Measurements from ENCODE around the gene F2RL1. TPM values are rescaled to one million over a fixed set of nuclear protein-coding genes. Genes with fewer than 3 reads are reported as not detected.

The F2RL1 gene
- total RNA-seq, 1 experiment from 2014 or later: 23.0 TPM

DNA sequence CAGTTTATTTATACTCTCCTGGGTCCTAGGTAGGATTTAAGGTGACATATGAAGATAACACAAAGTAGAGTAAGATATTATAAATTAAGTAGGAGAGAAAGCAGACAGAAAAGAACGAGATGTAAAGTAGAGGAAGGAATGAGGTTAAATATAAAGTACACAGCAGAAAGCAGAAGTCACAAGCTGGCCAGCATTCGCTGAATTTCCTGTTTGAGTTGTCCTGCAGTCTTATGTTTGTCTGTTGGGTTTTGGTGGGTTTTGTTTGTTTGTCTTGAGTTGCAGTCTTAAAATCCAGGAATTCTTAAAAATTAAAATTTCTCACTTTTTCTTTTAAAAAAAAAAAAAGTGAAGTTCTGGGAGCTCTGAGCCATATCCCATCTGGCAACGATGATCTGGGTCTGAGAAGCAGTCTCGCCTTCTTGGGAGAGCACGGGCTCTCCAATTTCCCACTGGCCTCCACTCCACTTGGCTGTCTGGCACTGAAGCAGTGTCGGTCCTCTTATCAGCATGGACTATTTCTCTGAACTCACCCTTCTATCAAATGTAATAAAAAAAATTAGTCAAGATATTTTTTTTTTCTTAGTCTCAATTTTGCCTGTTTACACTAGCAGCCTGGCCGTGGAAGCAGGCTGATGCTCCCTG lies 33.0 kb downstream of the F2RL1 start:
- Histone ChIP-seq H4K8ac (replicated peaks; ENCODE audit: insufficient read length, low read depth, low read length) (no peak overlapping the region), H2BK12ac (ENCODE audit: insufficient read length, low read depth, low read length) (no peak overlapping the region), H3K4me1 (ENCODE audit: insufficient read depth, low read length) (no peaks in the 10 kb centered on the region), H4K91ac (ENCODE audit: insufficient read length, low read depth, low read length) (no peak overlapping the region), H3K14ac (ENCODE audit: insufficient read depth, low read length) (no peak overlapping the region), H3K79me1 (ENCODE audit: insufficient read depth, low read depth, low read length, poor library complexity, severe bottlenecking) (no peaks in the 10 kb centered on the region), H4K20me1 (ENCODE audit: control insufficient read depth, insufficient read depth, insufficient read length) (no peaks in the 10 kb centered on the region), H3K18ac (ENCODE audit: insufficient read length, low read depth, low read length) (no peak overlapping the region), H3K23ac (ENCODE audit: insufficient read length, low read depth, low read length) (no peak overlapping the region), H2BK20ac (ENCODE audit: low read depth, low read length, poor library complexity, severe bottlenecking) (no peak overlapping the region), H3K23me2 (ENCODE audit: insufficient read length, low read depth, low read length, poor library complexity, severe bottlenecking) (no peaks in the 10 kb centered on the region), H3K4ac (ENCODE audit: low read depth, low read length) (no peak overlapping the region), H3K27ac (ENCODE audit: insufficient read length, low read depth, low read length) (no peak overlapping the region), H2AFZ (ENCODE audit: low read length) (no peak overlapping the region), H4K5ac (ENCODE audit: insufficient read length, low read depth, low read length) (no peak overlapping the region), H2BK15ac (ENCODE audit: low read depth, low read length) (no peak overlapping the region), H2AK5ac (ENCODE audit: insufficient read length, low read length) (no peak overlapping the region), H3K4me2 (ENCODE audit: insufficient read depth, insufficient read length, low read length) (no peak overlapping the region), H3K79me2 (ENCODE audit: insufficient read depth, low read length) (no peaks in the 10 kb centered on the region), H3K27me3 (ENCODE audit: insufficient read depth, low read length) (no peaks in the 10 kb centered on the region), H3K9me3 (ENCODE audit: control insufficient read depth, low read depth, low read length) (peaks cover 9% of the 10 kb centered on the region), H3K56ac (ENCODE audit: insufficient read length, low read depth, low read length) (no peak overlapping the region), H3K9ac (ENCODE audit: extremely low read depth, insufficient read length, low read length) (no peak overlapping the region), H2BK5ac (ENCODE audit: insufficient read length, low read length) (no peak overlapping the region), H3T11ph (ENCODE audit: low read length) (no peak overlapping the region), H2BK120ac (ENCODE audit: low read depth, low read length, poor library complexity, severe bottlenecking) (no peak overlapping the region)
- H3K9me3 Mint-ChIP-seq: peaks cover 22 to 27% of the 10 kb centered on the region in 2 experiments
- no peak for DNase-seq
- 100% methylated on average over 1 of the region's 7 CpGs for WGBS (ENCODE audit: extremely low coverage, insufficient read length, low lambda C conversion rate)
- no peak overlapping the region for H3K4me3 Mint-ChIP-seq
- peak overlapping the region in 1 of 3 experiments; percentile 52; a peak in 2 of 7 replicates for H3K27ac Mint-ChIP-seq
- peaks cover 13 to 28% (median 21%) of the 10 kb centered on the region in 3 experiments for H3K36me3 Mint-ChIP-seq (ENCODE audit: insufficient read depth in 1 of 3, low read depth in 3 of 3)
- peaks cover 8 to 10% of the 10 kb centered on the region in 2 experiments for H3K4me1 Mint-ChIP-seq
- TF ChIP-seq, protein P1, sequence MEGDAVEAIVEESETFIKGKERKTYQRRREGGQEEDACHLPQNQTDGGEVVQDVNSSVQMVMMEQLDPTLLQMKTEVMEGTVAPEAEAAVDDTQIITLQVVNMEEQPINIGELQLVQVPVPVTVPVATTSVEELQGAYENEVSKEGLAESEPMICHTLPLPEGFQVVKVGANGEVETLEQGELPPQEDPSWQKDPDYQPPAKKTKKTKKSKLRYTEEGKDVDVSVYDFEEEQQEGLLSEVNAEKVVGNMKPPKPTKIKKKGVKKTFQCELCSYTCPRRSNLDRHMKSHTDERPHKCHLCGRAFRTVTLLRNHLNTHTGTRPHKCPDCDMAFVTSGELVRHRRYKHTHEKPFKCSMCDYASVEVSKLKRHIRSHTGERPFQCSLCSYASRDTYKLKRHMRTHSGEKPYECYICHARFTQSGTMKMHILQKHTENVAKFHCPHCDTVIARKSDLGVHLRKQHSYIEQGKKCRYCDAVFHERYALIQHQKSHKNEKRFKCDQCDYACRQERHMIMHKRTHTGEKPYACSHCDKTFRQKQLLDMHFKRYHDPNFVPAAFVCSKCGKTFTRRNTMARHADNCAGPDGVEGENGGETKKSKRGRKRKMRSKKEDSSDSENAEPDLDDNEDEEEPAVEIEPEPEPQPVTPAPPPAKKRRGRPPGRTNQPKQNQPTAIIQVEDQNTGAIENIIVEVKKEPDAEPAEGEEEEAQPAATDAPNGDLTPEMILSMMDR (conservative IDR thresholded peaks at IDR 0.05): no peak
- no peaks in the 10 kb centered on the region; the same call in 1 of the 2 replicates for H3K27me3 Mint-ChIP-seq (ENCODE audit: low read depth)
